WTC11 (cell line): ENCODE measurements around the gene TRIOBP. TPM values are rescaled to one million over a fixed set of nuclear protein-coding genes. Genes with fewer than 3 reads are reported as not detected.

Experiments used
- ATAC-seq: fragments of 200-7000 bp; cut with Tn5 transposase; 2 replicates; pipeline ENCODE4 v1.10.0; 2021; ENCODE audit warnings: mild to moderate bottlenecking, moderate library complexity
- CTCF ChIA-PET: fragments of 300-600 bp; sonication (Branson Sonifier 250); formaldehyde crosslinking; loops from one replicate; lab custom pipeline; 2021; ENCODE audit warnings: antibody characterized with exemption; lab: Charles Lee
- POLR2A ChIA-PET: fragments of 350-600 bp; sonication (Branson Sonifier 250); formaldehyde crosslinking; loops from one replicate; lab custom pipeline; 2021; ENCODE audit warnings: antibody characterized with exemption; lab: Charles Lee
- DNase-seq: peaks from one replicate; pipeline ENCODE4 v3.0.0; 2021; ENCODE audit warnings: low spot score
- H3K27ac Mint-ChIP-seq: 2 replicates; pipeline ENCODE4 v1.8.0; 2021; ENCODE audit warnings: mixed read lengths
- H3K27me3 Mint-ChIP-seq: 2 replicates; pipeline ENCODE4 v1.8.0; 2021; ENCODE audit warnings: low read depth, mild to moderate bottlenecking, moderate library complexity, mixed read lengths
- H3K36me3 Mint-ChIP-seq: 2 replicates; pipeline ENCODE4 v1.8.0; 2021; ENCODE audit warnings: mixed read lengths
- H3K4me1 Mint-ChIP-seq: 2 replicates; pipeline ENCODE4 v1.8.0; 2022; ENCODE audit warnings: mixed read lengths
- H3K4me3 Mint-ChIP-seq: 2 replicates; pipeline ENCODE4 v1.8.0; 2021; ENCODE audit warnings: mild to moderate bottlenecking, moderate library complexity, mixed read lengths
- H3K9me3 Mint-ChIP-seq: 2 replicates; pipeline ENCODE4 v1.8.0; 2021; ENCODE audit warnings: mixed read lengths
- ATF3 ChIP-seq: sonication (generic); formaldehyde crosslinking; conservative IDR thresholded peaks from 2 replicates; pipeline ENCODE4 v1.8.1; 2022; ENCODE audit warnings: mild to moderate bottlenecking, missing genetic modification reagents
- CBFB ChIP-seq: sonication (generic); formaldehyde crosslinking; IDR thresholded peaks from 2 replicates; pipeline ENCODE4 v1.8.1; 2022; ENCODE audit warnings: mild to moderate bottlenecking, low read depth, missing genetic modification reagents
- CDX4 ChIP-seq: fragments of 250-450 bp; sonication (Bioruptor Pico); IDR thresholded peaks from 2 replicates; pipeline ENCODE4 v1.9.0; 2021; ENCODE audit warnings: moderate library complexity, mild to moderate bottlenecking, inconsistent platforms, borderline replicate concordance
- ETV6 ChIP-seq: sonication (generic); formaldehyde crosslinking; IDR thresholded peaks from 2 replicates; pipeline ENCODE4 v1.8.1; 2022; ENCODE audit warnings: mild to moderate bottlenecking, missing genetic modification reagents
- FOXJ3 ChIP-seq: sonication (generic); formaldehyde crosslinking; IDR thresholded peaks from 2 replicates; pipeline ENCODE4 v1.9.0; 2021; ENCODE audit warnings: missing genetic modification reagents, mild to moderate bottlenecking, borderline replicate concordance
- FOXP4 ChIP-seq: sonication (generic); formaldehyde crosslinking; IDR thresholded peaks from 2 replicates; pipeline ENCODE4 v1.8.0; 2022; ENCODE audit warnings: mild to moderate bottlenecking, missing genetic modification reagents
- GABPB1 ChIP-seq: sonication (generic); formaldehyde crosslinking; IDR thresholded peaks from 2 replicates; pipeline ENCODE4 v1.8.1; 2023; ENCODE audit warnings: mild to moderate bottlenecking, missing genetic modification reagents
- JAZF1 ChIP-seq: fragments of 250-450 bp; sonication (Bioruptor Pico); IDR thresholded peaks from 2 replicates; pipeline ENCODE4 v1.9.0; 2021; ENCODE audit warnings: moderate library complexity, mild to moderate bottlenecking, inconsistent platforms
- NFE2L1 ChIP-seq: sonication (generic); formaldehyde crosslinking; IDR thresholded peaks from 2 replicates; pipeline ENCODE4 v1.8.1; 2023; ENCODE audit warnings: missing genetic modification reagents
- OVOL2 ChIP-seq: fragments of 250-450 bp; sonication (Bioruptor Pico); IDR thresholded peaks from 2 replicates; pipeline ENCODE4 v1.9.0; 2021; ENCODE audit warnings: mild to moderate bottlenecking, borderline replicate concordance
- TEAD4 ChIP-seq: sonication (generic); formaldehyde crosslinking; IDR thresholded peaks from 2 replicates; pipeline ENCODE4 v1.8.0; 2022; ENCODE audit warnings: mild to moderate bottlenecking, missing genetic modification reagents
- ZNF121 ChIP-seq: sonication (generic); formaldehyde crosslinking; IDR thresholded peaks from 2 replicates; pipeline ENCODE4 v1.8.0; 2023; ENCODE audit warnings: missing genetic modification reagents
- ZNF416 ChIP-seq: fragments of 250-450 bp; sonication (Bioruptor Pico); IDR thresholded peaks from 2 replicates; pipeline ENCODE4 v1.9.0; 2021; ENCODE audit warnings: mild to moderate bottlenecking, inconsistent platforms
- ZNF423 ChIP-seq: fragments of 250-450 bp; sonication (Bioruptor Pico); IDR thresholded peaks from 2 replicates; pipeline ENCODE4 v2.1.2; 2022; ENCODE audit warnings: mild to moderate bottlenecking, moderate library complexity
- ZNF532 ChIP-seq: fragments of 250-450 bp; sonication (Bioruptor Pico); IDR thresholded peaks from 2 replicates; pipeline ENCODE4 v1.9.0; 2021; ENCODE audit warnings: mild to moderate bottlenecking, borderline replicate concordance
- ZSCAN18 ChIP-seq: fragments of 250-450 bp; sonication (Bioruptor Pico); IDR thresholded peaks from 2 replicates; pipeline ENCODE4 v2.1.2; 2022; ENCODE audit warnings: mild to moderate bottlenecking, moderate library complexity
- total RNA-seq: library from RNA; stranded (reverse); gene quantifications from 3 replicates; pipeline ENCODE4 v1.2.3, GENCODE V29; 2021
- TF ChIP-seq, protein P1 (sequence below): sonication (generic); formaldehyde crosslinking; IDR thresholded peaks from 2 replicates; pipeline ENCODE4 v1.8.1; 2023; ENCODE audit warnings: mild to moderate bottlenecking, missing genetic modification reagents, moderate library complexity
- TF ChIP-seq, protein P2 (sequence below): fragments of 250-450 bp; sonication (Bioruptor Pico); IDR thresholded peaks from 2 replicates; pipeline ENCODE4 v1.9.0; 2021; ENCODE audit warnings: mild to moderate bottlenecking
- TF ChIP-seq, protein P3 (sequence below): sonication (generic); formaldehyde crosslinking; conservative IDR thresholded peaks from 2 replicates; pipeline ENCODE4 v1.8.1; 2023; ENCODE audit warnings: mild to moderate bottlenecking, low read depth, missing genetic modification reagents, moderate library complexity
- TF ChIP-seq, protein P4 (sequence below): sonication (generic); formaldehyde crosslinking; IDR thresholded peaks from 2 replicates; pipeline ENCODE4 v1.8.1; 2023; ENCODE audit warnings: mild to moderate bottlenecking, missing genetic modification reagents, moderate library complexity

Gene TRIOBP
- total RNA-seq, 1 experiment from 2014 or later: 54.0 TPM

GRCh38 chr22:37680191-37680851 lies 16.5 kb upstream of the TRIOBP start (continued):
- TF ChIP-seq CDX4 (CRISPR knock-in tag) (no peak), ZNF532 (no peak), ZNF416 (CRISPR knock-in tag) (no peak), ZNF121 (CRISPR knock-in tag) (no peak)
- TF ChIP-seq, all 79 proteins: peak for 0

GRCh38 chr22:37681001-37681424 lies 15.8 kb upstream of the TRIOBP start:
- ATAC-seq (no peak), DNase-seq (no peak)
- Mint-ChIP-seq H3K36me3 (no peaks in the 10 kb centered on the region), H3K27ac (no peak overlapping the region), H3K27me3 (peaks cover 12% of the 10 kb centered on the region), H3K4me3 (no peak overlapping the region), H3K4me1 (peaks cover 10% of the 10 kb centered on the region), H3K9me3 (no peaks in the 10 kb centered on the region)
- POLR2A ChIA-PET: interaction anchor here (0.5 to 1.4 kb wide), 4 partner anchors 13 to 224 kb away, joined by 3 to 7 read pairs (median 4); partner anchors contain the start of gene PDXP
- CTCF ChIA-PET: interaction anchor here (0.6 to 4.0 kb wide), 19 partner anchors 9 to 163 kb away, joined by 3 to 85 read pairs (median 7); partner anchors contain the start of genes ANKRD54, GCAT, GGA1 and PDXP
- TF ChIP-seq CBFB (no peak), GABPB1 (CRISPR knock-in tag) (no peak), ZNF121 (CRISPR knock-in tag) (no peak), ZNF423 (CRISPR knock-in tag) (no peak), ATF3 (no peak), NFE2L1 (CRISPR knock-in tag) (no peak), TEAD4 (CRISPR knock-in tag) (no peak), FOXJ3 (CRISPR knock-in tag) (no peak), OVOL2 (CRISPR knock-in tag) (no peak), ZSCAN18 (CRISPR knock-in tag) (no peak), JAZF1 (no peak), ETV6 (CRISPR knock-in tag) (no peak), FOXP4 (CRISPR knock-in tag) (no peak)
- TF ChIP-seq, protein P1, sequence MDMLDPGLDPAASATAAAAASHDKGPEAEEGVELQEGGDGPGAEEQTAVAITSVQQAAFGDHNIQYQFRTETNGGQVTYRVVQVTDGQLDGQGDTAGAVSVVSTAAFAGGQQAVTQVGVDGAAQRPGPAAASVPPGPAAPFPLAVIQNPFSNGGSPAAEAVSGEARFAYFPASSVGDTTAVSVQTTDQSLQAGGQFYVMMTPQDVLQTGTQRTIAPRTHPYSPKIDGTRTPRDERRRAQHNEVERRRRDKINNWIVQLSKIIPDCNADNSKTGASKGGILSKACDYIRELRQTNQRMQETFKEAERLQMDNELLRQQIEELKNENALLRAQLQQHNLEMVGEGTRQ (CRISPR knock-in tag): no peak
- TF ChIP-seq, protein P2, sequence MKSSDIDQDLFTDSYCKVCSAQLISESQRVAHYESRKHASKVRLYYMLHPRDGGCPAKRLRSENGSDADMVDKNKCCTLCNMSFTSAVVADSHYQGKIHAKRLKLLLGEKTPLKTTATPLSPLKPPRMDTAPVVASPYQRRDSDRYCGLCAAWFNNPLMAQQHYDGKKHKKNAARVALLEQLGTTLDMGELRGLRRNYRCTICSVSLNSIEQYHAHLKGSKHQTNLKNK (CRISPR knock-in tag): no peak
- TF ChIP-seq, protein P3, sequence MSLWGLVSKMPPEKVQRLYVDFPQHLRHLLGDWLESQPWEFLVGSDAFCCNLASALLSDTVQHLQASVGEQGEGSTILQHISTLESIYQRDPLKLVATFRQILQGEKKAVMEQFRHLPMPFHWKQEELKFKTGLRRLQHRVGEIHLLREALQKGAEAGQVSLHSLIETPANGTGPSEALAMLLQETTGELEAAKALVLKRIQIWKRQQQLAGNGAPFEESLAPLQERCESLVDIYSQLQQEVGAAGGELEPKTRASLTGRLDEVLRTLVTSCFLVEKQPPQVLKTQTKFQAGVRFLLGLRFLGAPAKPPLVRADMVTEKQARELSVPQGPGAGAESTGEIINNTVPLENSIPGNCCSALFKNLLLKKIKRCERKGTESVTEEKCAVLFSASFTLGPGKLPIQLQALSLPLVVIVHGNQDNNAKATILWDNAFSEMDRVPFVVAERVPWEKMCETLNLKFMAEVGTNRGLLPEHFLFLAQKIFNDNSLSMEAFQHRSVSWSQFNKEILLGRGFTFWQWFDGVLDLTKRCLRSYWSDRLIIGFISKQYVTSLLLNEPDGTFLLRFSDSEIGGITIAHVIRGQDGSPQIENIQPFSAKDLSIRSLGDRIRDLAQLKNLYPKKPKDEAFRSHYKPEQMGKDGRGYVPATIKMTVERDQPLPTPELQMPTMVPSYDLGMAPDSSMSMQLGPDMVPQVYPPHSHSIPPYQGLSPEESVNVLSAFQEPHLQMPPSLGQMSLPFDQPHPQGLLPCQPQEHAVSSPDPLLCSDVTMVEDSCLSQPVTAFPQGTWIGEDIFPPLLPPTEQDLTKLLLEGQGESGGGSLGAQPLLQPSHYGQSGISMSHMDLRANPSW (CRISPR knock-in tag): no peak
- TF ChIP-seq, protein P4, sequence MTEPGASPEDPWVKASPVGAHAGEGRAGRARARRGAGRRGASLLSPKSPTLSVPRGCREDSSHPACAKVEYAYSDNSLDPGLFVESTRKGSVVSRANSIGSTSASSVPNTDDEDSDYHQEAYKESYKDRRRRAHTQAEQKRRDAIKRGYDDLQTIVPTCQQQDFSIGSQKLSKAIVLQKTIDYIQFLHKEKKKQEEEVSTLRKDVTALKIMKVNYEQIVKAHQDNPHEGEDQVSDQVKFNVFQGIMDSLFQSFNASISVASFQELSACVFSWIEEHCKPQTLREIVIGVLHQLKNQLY (CRISPR knock-in tag): no peak
